H9 (cell line): ENCODE results near the gene CERS6. TPM values are rescaled to one million over a fixed set of nuclear protein-coding genes. Genes with fewer than 3 reads are reported as not detected.

Experiments
- DNase-seq: peaks from one replicate; pipeline ENCODE4 v3.0.0-alpha.2; 2017
- H2AFZ ChIP-seq: one replicate; pipeline ENCODE4 v1.6.1; 2013; ENCODE audit warnings: mild to moderate bottlenecking, low read length, control low read depth, moderate library complexity
- H2AK5ac ChIP-seq: 2 replicates; pipeline ENCODE4 v1.6.1; 2013; ENCODE audit warnings: low read length, control low read depth, mixed read lengths; ENCODE audit not compliant: insufficient read length
- H2BK120ac ChIP-seq: one replicate; pipeline ENCODE4 v1.6.1; 2013; ENCODE audit warnings: low read depth, mild to moderate bottlenecking, low read length, control low read depth, inconsistent platforms; ENCODE audit not compliant: poor library complexity, severe bottlenecking
- H2BK12ac ChIP-seq: 2 replicates; pipeline ENCODE4 v1.6.1; 2013; ENCODE audit warnings: low read length, control low read depth, mixed read lengths, low read depth; ENCODE audit not compliant: insufficient read length
- H2BK15ac ChIP-seq: 2 replicates; pipeline ENCODE4 v1.6.1; 2013; ENCODE audit warnings: low read depth, low read length, control low read depth
- H2BK20ac ChIP-seq: one replicate; pipeline ENCODE4 v1.6.1; 2013; ENCODE audit warnings: low read depth, mild to moderate bottlenecking, low read length, control low read depth, inconsistent platforms; ENCODE audit not compliant: poor library complexity, severe bottlenecking
- H2BK5ac ChIP-seq: 2 replicates; pipeline ENCODE4 v1.6.1; 2013; ENCODE audit warnings: low read length, control low read depth, mixed read lengths; ENCODE audit not compliant: insufficient read length
- H3K14ac ChIP-seq: 2 replicates; pipeline ENCODE4 v1.6.1; 2013; ENCODE audit warnings: low read length, control low read depth; ENCODE audit not compliant: insufficient read depth
- H3K18ac ChIP-seq: 2 replicates; pipeline ENCODE4 v1.6.1; 2013; ENCODE audit warnings: low read depth, mild to moderate bottlenecking, mixed read lengths, low read length, control low read depth; ENCODE audit not compliant: insufficient read length
- H3K23ac ChIP-seq: 2 replicates; pipeline ENCODE4 v1.6.1; 2013; ENCODE audit warnings: low read length, control low read depth, mixed read lengths, low read depth; ENCODE audit not compliant: insufficient read length
- H3K23me2 ChIP-seq: 2 replicates; pipeline ENCODE4 v1.6.1; 2013; ENCODE audit warnings: low read depth, mild to moderate bottlenecking, mixed read lengths, low read length, control low read depth; ENCODE audit not compliant: insufficient read length, poor library complexity, severe bottlenecking
- H3K27ac ChIP-seq: 2 replicates; pipeline ENCODE4 v1.5.1; 2013; ENCODE audit warnings: low read length, control low read depth, mixed read lengths, low read depth; ENCODE audit not compliant: insufficient read length
- H3K27me3 ChIP-seq: 2 replicates; pipeline ENCODE4 v1.6.1; 2013; ENCODE audit warnings: low read length, control low read depth, inconsistent platforms; ENCODE audit not compliant: insufficient read depth
- H3K4ac ChIP-seq: 2 replicates; pipeline ENCODE4 v1.6.1; 2013; ENCODE audit warnings: low read depth, mild to moderate bottlenecking, control low read depth, inconsistent platforms, low read length, moderate library complexity
- H3K4me1 ChIP-seq: 2 replicates; pipeline ENCODE4 v1.6.1; 2013; ENCODE audit warnings: low read length, control low read depth, inconsistent platforms; ENCODE audit not compliant: insufficient read depth
- H3K4me2 ChIP-seq: 2 replicates; pipeline ENCODE4 v1.6.1; 2013; ENCODE audit warnings: low read length, control low read depth, mixed read lengths; ENCODE audit not compliant: insufficient read length, insufficient read depth
- H3K56ac ChIP-seq: 2 replicates; pipeline ENCODE4 v1.6.1; 2013; ENCODE audit warnings: low read depth, mild to moderate bottlenecking, mixed read lengths, low read length, control low read depth; ENCODE audit not compliant: insufficient read length
- H3K79me1 ChIP-seq: 2 replicates; pipeline ENCODE4 v1.6.1; 2013; ENCODE audit warnings: low read depth, mild to moderate bottlenecking, moderate library complexity, low read length, control low read depth, inconsistent platforms; ENCODE audit not compliant: insufficient read depth, poor library complexity, severe bottlenecking
- H3K79me2 ChIP-seq: 2 replicates; pipeline ENCODE4 v1.6.1; 2013; ENCODE audit warnings: low read length, control low read depth, inconsistent platforms; ENCODE audit not compliant: insufficient read depth
- H3K9ac ChIP-seq: 2 replicates; pipeline ENCODE4 v1.6.1; 2013; ENCODE audit warnings: low read length, control low read depth, mixed read lengths; ENCODE audit not compliant: insufficient read length; ENCODE audit errors: extremely low read depth
- H3K9me3 ChIP-seq: one replicate; pipeline ENCODE4 v1.6.1; 2013; ENCODE audit warnings: low read depth, low read length, inconsistent platforms; ENCODE audit not compliant: control insufficient read depth
- H3T11ph ChIP-seq: one replicate; pipeline ENCODE4 v1.6.1; 2013; ENCODE audit warnings: mild to moderate bottlenecking, low read length, control low read depth, inconsistent platforms
- H4K20me1 ChIP-seq: one replicate; pipeline ENCODE4 v1.6.1; 2013; ENCODE audit not compliant: control insufficient read depth, insufficient read length, insufficient read depth
- H4K5ac ChIP-seq: 2 replicates; pipeline ENCODE4 v1.6.1; 2013; ENCODE audit warnings: low read depth, mild to moderate bottlenecking, mixed read lengths, low read length, control low read depth; ENCODE audit not compliant: insufficient read length
- H4K8ac ChIP-seq: replicated peaks from 2 replicates; pipeline ENCODE4 v1.6.1; 2013; ENCODE audit warnings: low read length, control low read depth, mixed read lengths, low read depth; ENCODE audit not compliant: insufficient read length
- H4K91ac ChIP-seq: 2 replicates; pipeline ENCODE4 v1.6.1; 2013; ENCODE audit warnings: low read depth, mild to moderate bottlenecking, moderate library complexity, mixed read lengths, low read length, control low read depth; ENCODE audit not compliant: insufficient read length
- H3K27ac Mint-ChIP-seq, 3 experiments: 2 replicates in 2 of 3; 3 replicates in 1 of 3; pipeline ENCODE4 v1.8.0; 2020 to 2021; ENCODE audit warnings: mixed read lengths in 3 of 3, mild to moderate bottlenecking in 1 of 3, moderate library complexity in 1 of 3
- H3K27me3 Mint-ChIP-seq: 2 replicates; pipeline ENCODE4 v1.8.0; 2021; ENCODE audit warnings: low read depth, mild to moderate bottlenecking, moderate library complexity, mixed read lengths
- H3K36me3 Mint-ChIP-seq, 3 experiments: 2 replicates in 2 of 3; 3 replicates in 1 of 3; pipeline ENCODE4 v1.8.0; 2020 to 2021; ENCODE audit warnings: low read depth in 3 of 3, mixed read lengths in 3 of 3; ENCODE audit not compliant: insufficient read depth in 1 of 3
- H3K4me1 Mint-ChIP-seq, 2 experiments: 2 replicates each; pipeline ENCODE4 v1.8.0; 2020; ENCODE audit warnings: mixed read lengths in 2 of 2
- H3K4me3 Mint-ChIP-seq, 2 experiments: 2 replicates in 1 of 2; 3 replicates in 1 of 2; pipeline ENCODE4 v1.8.0; 2020 to 2021; ENCODE audit warnings: mild to moderate bottlenecking in 2 of 2, mixed read lengths in 2 of 2, moderate library complexity in 1 of 2
- H3K9me3 Mint-ChIP-seq, 2 experiments: 2 replicates in 1 of 2; 3 replicates in 1 of 2; pipeline ENCODE4 v1.8.0; 2020; ENCODE audit warnings: mild to moderate bottlenecking in 2 of 2, mixed read lengths in 2 of 2, moderate library complexity in 1 of 2
- CTCF ChIP-seq: fragments of 200-600 bp; sonication (generic); conservative IDR thresholded peaks from 3 replicates; pipeline ENCODE4 v1.8.0; 2021; ENCODE audit warnings: antibody characterized with exemption, mild to moderate bottlenecking
- WGBS: extraction: QIAGEN DNeasy Blood & Tissue Kit; methylation state at CpG from one replicate; pipeline ENCODE4 v1.1.7; 2013; ENCODE audit warnings: missing lambda C conversion rate, low lambda C conversion rate, mixed read lengths; ENCODE audit not compliant: insufficient read length; ENCODE audit errors: extremely low coverage; 5-methylcytosine and 5-hydroxymethylcytosine counted together
- total RNA-seq: library from RNA; stranded (reverse); gene quantifications from 2 replicates; pipeline ENCODE4 v1.2.1, GENCODE V29; 2021

The CERS6 gene
- total RNA-seq, 1 experiment from 2014 or later, result 17.7 TPM

- Histone ChIP-seq H4K20me1 (no peaks in the 10 kb centered on the region), H2BK12ac (no peak overlapping the region), H3K4ac (no peak overlapping the region), H3K9ac (no peak overlapping the region), H3K27me3 (no peaks in the 10 kb centered on the region), H3K23ac (no peak overlapping the region), H4K8ac (no peak overlapping the region), H4K5ac (no peak overlapping the region), H3K9me3 (no peaks in the 10 kb centered on the region), H3K4me2 (peak overlapping the region; percentile 20), H4K91ac (no peak overlapping the region), H3K14ac (no peak overlapping the region), H3T11ph (no peak overlapping the region), H2BK120ac (no peak overlapping the region), H3K4me1 (peaks cover 25% of the 10 kb centered on the region; the same call in 1 of the 2 replicates), H2AK5ac (no peak overlapping the region), H2AFZ (no peak overlapping the region), H3K18ac (no peak overlapping the region), H2BK15ac (no peak overlapping the region), H3K27ac (no peak overlapping the region), H3K23me2 (no peaks in the 10 kb centered on the region), H3K79me1 (no peaks in the 10 kb centered on the region), H2BK5ac (no peak overlapping the region), H2BK20ac (no peak overlapping the region), H3K56ac (no peak overlapping the region), H3K79me2 (no peaks in the 10 kb centered on the region)
- whole genome bisulfite sequencing, result no CpG with 5 or more reads among the region's 1 CpG
- Mint-ChIP-seq H3K27me3 (peaks cover 12% of the 10 kb centered on the region), H3K9me3 (no peaks in the 10 kb centered on the region), H3K27ac (no peak overlapping the region; a peak in 2 of 7 replicates), H3K36me3 (no peaks in the 10 kb centered on the region; a peak in 1 of 7 replicates), H3K4me1 (peaks cover 36 to 41% of the 10 kb centered on the region in 2 experiments), H3K4me3 (peak overlapping the region in 1 of 2 experiments; percentile 36; a peak in 1 of 5 replicates)
- DNase-seq, result no peak
- TF ChIP-seq CTCF, result no peak
These were observed 342.9 kb downstream of the CERS6 start for GRCh38 chr2:168798888-168799410.
